T-helper 2 cell treated with Interferon-gamma antibody and Interleukin-4, amounts not matched to agents 5 μg/mL and 100 μg/mL, for 36 hours (primary cell): Measurements from ENCODE around the gene ESR2.
"Not testable (repeated sequence)": the region's sequence is repeated elsewhere in the genome, so short reads cannot be mapped to it uniquely, and the experiment has no call there.

Source experiments
- DNase-seq: peaks from one replicate; pipeline ENCODE4 v3.0.0; 2021; ENCODE audit warnings: low spot score
- H3K27ac Mint-ChIP-seq: one replicate; pipeline ENCODE4 v1.8.0; 2021; ENCODE audit warnings: mild to moderate bottlenecking, mixed read lengths
- H3K27me3 Mint-ChIP-seq: one replicate; pipeline ENCODE4 v1.8.0; 2021; ENCODE audit warnings: low read depth, mixed read lengths
- H3K36me3 Mint-ChIP-seq: one replicate; pipeline ENCODE4 v1.8.0; 2021; ENCODE audit warnings: low read depth, mixed read lengths
- H3K4me1 Mint-ChIP-seq: one replicate; pipeline ENCODE4 v1.8.0; 2021; ENCODE audit warnings: low read depth, mixed read lengths
- H3K4me3 Mint-ChIP-seq: one replicate; pipeline ENCODE4 v1.8.0; 2022; ENCODE audit warnings: mild to moderate bottlenecking, moderate library complexity, mixed read lengths
- H3K9me3 Mint-ChIP-seq: one replicate; pipeline ENCODE4 v1.8.0; 2021; ENCODE audit warnings: mixed read lengths

Gene ESR2

DNA sequence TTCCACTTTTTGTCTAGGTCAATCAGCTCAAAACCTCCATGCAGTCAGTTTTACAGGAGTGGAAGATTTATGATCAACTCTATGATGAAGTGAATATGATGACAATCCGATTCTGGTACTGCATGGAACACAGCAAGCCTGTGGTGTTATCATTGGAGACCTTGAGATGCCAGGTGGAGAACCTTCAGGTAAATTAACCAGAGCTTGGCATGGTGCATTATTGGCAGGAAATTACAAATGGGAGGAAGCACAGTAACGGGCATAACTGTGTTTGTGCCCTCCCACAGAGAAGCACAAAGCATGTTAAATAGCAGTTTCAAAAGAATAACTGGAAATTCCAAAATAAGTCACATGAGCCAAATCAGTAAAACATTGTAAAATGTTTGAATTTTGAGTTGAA is 135.6 kb downstream of the ESR2 start:
- Mint-ChIP-seq H3K9me3 (no peaks in the 10 kb centered on the region), H3K36me3 (peaks cover 11% of the 10 kb centered on the region), H3K27ac (no peak overlapping the region), H3K4me3 (no peak overlapping the region), H3K4me1 (no peaks in the 10 kb centered on the region), H3K27me3 (no peaks in the 10 kb centered on the region)
- no peak for DNase-seq

DNA sequence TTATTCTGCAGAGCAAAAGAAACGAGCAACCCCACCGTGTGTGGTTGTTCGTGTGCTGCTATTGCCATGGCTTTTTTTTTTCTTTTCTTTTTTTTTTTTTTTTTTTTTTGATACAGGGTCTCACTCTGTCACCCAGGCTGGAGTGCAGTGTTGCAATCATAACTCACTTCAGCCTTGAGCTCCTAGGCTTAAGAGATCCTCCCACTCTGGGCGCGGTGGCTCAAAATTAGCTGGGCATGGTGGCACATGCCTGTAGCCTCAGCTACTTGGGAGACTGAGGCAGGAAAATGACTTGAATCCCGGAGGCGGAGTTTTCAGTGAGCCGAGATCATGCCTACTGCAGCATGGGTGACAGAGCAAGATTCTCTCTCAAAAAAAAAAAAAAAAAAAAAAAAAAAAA is 144.2 kb downstream of the ESR2 start:
- DNase-seq, result no peak
- Mint-ChIP-seq H3K36me3 (no peaks in the 10 kb centered on the region), H3K4me1 (no peaks in the 10 kb centered on the region), H3K4me3 (no peak overlapping the region), H3K9me3 (no peaks in the 10 kb centered on the region), H3K27ac (no peak overlapping the region), H3K27me3 (no peaks in the 10 kb centered on the region)

DNA sequence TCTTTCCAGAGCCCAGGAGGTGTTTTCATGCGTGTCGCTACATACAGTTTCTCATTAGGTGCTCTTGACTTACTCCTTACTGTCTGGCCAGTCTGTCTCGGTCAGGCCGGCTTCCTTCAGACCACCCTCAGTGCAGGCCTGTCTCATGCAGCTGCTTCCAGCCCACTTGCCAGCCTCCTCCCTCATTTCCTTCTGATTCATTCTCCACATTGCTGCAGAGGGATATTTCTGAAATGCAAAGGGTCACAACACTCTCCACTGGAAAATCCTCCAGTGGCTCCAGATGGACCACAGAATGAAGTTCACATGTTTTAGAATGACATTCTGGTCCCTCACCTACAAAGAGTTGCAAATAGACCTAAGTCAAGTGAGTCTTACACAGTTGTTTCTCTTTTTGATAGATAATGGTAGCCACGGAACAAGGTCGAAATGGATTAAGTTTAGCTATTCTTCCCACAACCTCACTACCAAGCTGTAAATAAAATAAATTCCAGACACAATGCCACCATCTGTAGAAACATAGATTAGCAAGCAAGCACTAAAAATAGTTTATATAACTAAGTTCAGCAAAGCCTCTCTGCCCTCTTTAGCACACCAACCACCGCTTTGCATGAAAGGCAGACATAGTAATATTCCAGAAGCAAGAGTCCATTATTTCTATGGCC is 146.9 kb downstream of the ESR2 start:
- H3K36me3 Mint-ChIP-seq, result peaks cover 12% of the 10 kb centered on the region
- H3K27ac Mint-ChIP-seq, result no peak overlapping the region
- H3K9me3 Mint-ChIP-seq, result no peaks in the 10 kb centered on the region
- no peaks in the 10 kb centered on the region for H3K4me1 Mint-ChIP-seq
- H3K4me3 Mint-ChIP-seq, result no peak overlapping the region
- no peak for DNase-seq
- no peaks in the 10 kb centered on the region for H3K27me3 Mint-ChIP-seq

DNA sequence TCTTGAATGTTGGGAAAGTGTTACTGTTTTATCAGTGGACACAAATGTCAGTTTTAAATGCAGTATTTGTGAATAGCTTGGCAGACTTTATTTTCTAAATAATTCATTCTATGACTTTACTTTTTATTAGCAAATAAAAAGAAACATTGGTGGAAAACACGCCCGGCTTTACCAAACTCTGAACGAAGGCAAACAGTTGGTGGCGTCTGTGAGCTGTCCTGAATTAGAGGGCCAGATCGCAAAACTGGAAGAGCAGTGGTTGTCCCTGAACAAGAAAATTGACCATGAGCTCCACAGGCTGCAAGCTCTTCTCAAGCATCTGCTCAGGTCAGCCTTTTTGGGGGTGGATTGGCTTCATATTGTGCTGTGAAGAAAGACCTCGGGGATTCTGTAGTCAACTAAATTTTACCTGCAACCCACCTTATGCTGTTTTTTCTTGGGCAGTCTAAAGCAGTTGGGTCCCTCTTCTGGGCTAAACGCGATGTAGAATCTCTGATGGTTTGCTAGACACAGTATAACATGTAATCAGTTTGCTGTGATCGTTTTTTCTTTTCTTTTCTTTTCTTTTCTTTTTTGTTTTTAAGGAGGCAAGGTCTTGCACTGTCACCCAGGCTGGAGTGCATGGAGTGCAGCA is 156.4 kb downstream of the ESR2 start:
- H3K27ac Mint-ChIP-seq, result no peak overlapping the region
- H3K36me3 Mint-ChIP-seq, result peaks cover 14% of the 10 kb centered on the region
- no peaks in the 10 kb centered on the region for H3K4me1 Mint-ChIP-seq
- H3K27me3 Mint-ChIP-seq, result no peaks in the 10 kb centered on the region
- H3K9me3 Mint-ChIP-seq, result no peaks in the 10 kb centered on the region
- no peak for DNase-seq
- H3K4me3 Mint-ChIP-seq, result no peak overlapping the region

DNA sequence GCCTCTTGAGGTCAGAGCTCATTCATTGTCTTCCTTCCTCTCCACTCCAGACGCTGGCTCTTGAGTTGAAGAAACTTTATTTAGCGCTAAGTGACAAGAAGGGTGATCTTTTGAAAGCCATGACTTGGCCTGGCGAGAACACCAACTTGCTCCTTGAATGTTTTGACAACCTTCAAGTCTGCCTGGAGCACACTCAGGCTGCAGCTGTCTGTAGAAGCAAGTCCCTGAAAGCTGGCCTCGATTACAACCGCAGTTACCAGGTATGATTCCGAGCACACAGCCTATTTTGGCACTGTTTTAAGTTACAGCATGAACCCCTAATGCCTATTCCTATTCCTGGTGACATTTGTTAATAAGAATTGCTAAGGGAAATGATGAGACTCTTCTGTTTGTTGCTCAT is 167.6 kb downstream of the ESR2 start:
- H3K4me3 Mint-ChIP-seq, result no peak overlapping the region
- no peaks in the 10 kb centered on the region for H3K4me1 Mint-ChIP-seq
- peaks cover 40% of the 10 kb centered on the region for H3K36me3 Mint-ChIP-seq
- H3K9me3 Mint-ChIP-seq, result no peaks in the 10 kb centered on the region
- no peak overlapping the region for H3K27ac Mint-ChIP-seq
- no peak for DNase-seq
- no peaks in the 10 kb centered on the region for H3K27me3 Mint-ChIP-seq

DNA sequence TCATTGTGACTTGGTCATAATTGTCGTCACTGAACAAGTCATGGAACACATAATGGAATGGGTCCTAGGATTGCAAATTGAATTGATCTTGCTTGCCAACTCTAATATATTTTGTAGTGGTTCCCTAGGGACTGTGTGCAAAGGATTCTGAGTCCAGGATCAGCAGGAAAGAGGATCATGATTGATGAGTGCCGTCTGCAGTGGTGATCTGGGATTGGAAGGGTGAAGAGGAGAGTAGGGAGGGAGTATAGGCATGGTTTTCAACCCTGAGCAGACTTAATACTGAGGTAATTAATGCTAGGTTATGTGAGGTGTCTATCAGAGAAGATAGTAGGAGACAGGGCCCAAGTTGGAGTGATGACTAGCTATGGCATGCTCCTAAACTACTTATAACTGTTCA is 168.9 kb downstream of the ESR2 start:
- no peak overlapping the region for H3K27ac Mint-ChIP-seq
- no peaks in the 10 kb centered on the region for H3K27me3 Mint-ChIP-seq
- H3K9me3 Mint-ChIP-seq, result no peaks in the 10 kb centered on the region
- H3K4me3 Mint-ChIP-seq, result no peak overlapping the region
- no peaks in the 10 kb centered on the region for H3K4me1 Mint-ChIP-seq
- peaks cover 35% of the 10 kb centered on the region for H3K36me3 Mint-ChIP-seq
- no peak for DNase-seq

DNA sequence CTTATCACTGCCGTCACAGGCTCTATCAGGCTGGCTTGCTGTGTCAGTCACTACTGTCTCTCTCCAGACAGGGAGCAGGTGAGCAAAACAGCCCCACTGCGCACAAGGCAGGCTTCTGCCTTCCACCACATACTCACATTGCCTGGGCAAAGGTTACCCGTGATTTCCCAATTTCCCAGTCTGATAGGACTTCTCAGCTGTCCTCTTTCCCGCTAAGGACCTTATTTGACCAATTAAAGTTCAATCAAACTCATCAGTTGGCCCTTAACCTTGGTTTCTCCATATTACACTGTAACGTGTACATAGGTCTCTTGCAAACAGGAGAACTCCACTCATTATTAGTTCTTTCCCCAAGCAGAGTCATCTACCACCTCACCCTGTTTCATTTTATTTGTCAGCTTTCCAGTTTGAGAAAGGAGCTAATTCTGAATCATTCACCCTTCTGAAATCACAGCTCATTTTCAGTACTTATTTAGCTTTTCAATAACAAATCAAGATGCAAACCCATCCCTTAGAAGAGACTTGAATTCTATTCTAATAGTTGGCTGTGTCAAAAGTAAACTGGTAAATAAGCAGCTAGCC is 170.8 kb downstream of the ESR2 start:
- Mint-ChIP-seq H3K27me3 (no peaks in the 10 kb centered on the region), H3K4me1 (no peaks in the 10 kb centered on the region), H3K27ac (no peak overlapping the region), H3K36me3 (peaks cover 30% of the 10 kb centered on the region), H3K4me3 (no peak overlapping the region), H3K9me3 (no peaks in the 10 kb centered on the region)
- DNase-seq, result no peak

DNA sequence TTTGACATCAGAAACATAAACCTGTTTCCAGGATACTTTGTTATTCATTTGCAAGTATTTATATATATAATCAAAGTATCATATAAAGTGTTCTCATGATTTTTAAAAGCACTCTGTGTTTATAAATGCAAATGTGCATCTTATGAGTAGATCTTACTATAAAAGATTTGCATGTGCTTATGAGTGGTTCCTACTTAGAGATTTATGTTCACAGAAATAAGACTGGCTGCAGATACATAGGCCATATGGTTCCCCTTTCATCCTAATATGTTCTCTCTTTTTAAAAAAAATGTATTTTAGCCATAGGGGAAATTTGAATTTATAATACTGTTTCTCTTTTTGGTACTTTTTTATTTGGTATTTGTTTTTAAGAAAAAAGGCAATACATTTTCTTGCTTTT is 174.2 kb downstream of the ESR2 start:
- peaks cover 20% of the 10 kb centered on the region for H3K36me3 Mint-ChIP-seq
- H3K9me3 Mint-ChIP-seq, result no peaks in the 10 kb centered on the region
- no peak overlapping the region for H3K4me3 Mint-ChIP-seq
- H3K4me1 Mint-ChIP-seq, result no peaks in the 10 kb centered on the region
- no peak for DNase-seq
- no peak overlapping the region for H3K27ac Mint-ChIP-seq
- H3K27me3 Mint-ChIP-seq, result no peaks in the 10 kb centered on the region

DNA sequence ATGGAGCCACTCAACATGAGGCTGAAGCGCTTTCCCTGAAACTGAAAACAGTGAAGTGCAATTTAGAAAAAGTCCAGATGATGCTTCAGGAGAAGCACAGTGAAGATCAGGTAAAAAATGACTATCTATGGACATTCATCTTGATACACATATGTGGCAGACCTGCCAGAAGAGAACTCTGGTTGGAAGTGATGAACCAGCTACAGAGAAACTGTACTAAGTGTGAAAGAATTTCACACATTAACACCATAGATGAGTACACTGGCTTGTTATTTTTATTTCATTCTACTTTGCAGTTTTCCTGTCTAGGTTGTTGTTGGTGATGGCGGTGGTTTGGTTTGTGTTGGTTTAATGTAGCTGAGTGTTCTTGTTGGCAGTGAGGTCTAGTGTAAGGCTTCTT is 174.7 kb downstream of the ESR2 start:
- Mint-ChIP-seq H3K9me3 (no peaks in the 10 kb centered on the region), H3K4me1 (no peaks in the 10 kb centered on the region), H3K4me3 (no peak overlapping the region), H3K36me3 (peaks cover 21% of the 10 kb centered on the region), H3K27me3 (no peaks in the 10 kb centered on the region), H3K27ac (peak overlapping the region; percentile 9)
- DNase-seq, result no peak

DNA sequence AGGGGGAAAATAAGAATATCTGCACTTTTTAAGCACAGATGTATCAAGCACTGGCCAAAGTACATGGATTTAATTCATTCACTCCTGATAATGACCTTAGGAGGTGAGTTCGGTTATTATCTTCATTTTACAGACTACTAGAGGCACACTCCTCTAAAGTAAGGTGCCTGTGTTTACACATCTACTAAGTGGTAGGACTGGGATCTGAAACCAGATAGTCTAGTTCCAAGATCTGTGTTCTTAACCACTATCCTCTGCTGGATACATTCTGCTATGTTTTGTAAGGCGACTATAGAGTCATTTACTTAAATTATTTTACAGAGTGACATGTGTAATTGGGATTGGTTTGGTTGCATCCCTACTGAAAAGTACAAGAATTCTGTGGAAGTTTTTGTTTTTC is 175.3 kb downstream of the ESR2 start:
- DNase-seq, result no peak
- Mint-ChIP-seq H3K4me3 (no peak overlapping the region), H3K36me3 (peaks cover 21% of the 10 kb centered on the region), H3K9me3 (no peaks in the 10 kb centered on the region), H3K27ac (no peak overlapping the region), H3K4me1 (no peaks in the 10 kb centered on the region), H3K27me3 (no peaks in the 10 kb centered on the region)

DNA sequence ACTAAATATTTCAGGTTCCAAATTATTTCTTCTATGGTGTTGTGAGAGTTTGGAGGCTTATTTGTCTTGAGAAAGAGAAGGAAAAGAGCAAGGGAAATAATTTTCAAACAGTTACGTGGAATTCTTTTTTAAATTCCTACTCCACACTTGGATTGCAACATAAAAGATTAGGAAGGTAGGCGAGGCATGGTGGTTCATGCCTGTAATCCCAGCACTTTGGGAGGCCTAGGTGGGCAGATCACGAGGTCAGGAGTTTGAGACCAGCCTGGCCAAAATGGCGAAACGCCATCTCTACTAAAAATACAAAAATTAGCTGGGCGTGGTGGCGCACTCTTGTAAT is 175.8 kb downstream of the ESR2 start:
- peaks cover 19% of the 10 kb centered on the region for H3K36me3 Mint-ChIP-seq
- H3K9me3 Mint-ChIP-seq, H3K4me1 Mint-ChIP-seq, DNase-seq, H3K27ac Mint-ChIP-seq, H3K4me3 Mint-ChIP-seq, H3K27me3 Mint-ChIP-seq: not testable (repeated sequence)

DNA sequence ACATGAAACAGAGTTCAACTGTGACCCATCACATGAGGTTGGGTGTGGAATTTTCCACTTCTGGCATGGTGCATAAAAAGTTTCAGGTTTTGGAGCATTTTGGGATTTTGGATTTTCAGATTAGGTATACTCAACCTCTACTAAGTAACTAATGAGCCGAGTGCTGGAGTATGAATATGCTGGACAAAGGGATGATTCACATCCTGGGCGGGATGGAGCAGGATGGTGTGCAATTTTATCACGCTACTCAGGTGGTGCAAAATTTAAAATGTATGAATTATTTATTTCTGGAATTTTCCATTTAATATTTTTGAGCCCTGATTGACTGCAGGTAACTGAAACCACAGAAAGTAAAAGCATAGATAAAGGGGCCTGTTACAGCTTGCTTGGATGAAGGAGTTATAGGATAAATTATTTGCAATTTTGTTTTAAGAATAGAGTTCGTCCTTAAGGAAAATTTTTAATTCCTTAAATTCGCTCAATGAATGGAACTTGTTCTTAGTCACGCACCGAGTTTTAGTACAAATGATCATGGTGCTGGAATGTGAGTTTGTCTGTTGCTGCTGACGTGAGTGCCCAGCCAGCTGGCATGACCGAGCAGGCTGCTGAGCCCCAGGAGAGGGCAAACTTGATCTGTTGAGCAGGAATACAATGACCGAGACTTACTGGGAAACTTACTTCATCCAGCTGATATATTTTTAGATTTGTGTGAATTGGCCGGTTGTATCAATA is 176.3 kb downstream of the ESR2 start:
- Mint-ChIP-seq H3K4me3 (no peak overlapping the region), H3K9me3 (no peaks in the 10 kb centered on the region), H3K4me1 (no peaks in the 10 kb centered on the region), H3K27me3 (no peaks in the 10 kb centered on the region), H3K27ac (no peak overlapping the region), H3K36me3 (peaks cover 15% of the 10 kb centered on the region)
- DNase-seq, result no peak

DNA sequence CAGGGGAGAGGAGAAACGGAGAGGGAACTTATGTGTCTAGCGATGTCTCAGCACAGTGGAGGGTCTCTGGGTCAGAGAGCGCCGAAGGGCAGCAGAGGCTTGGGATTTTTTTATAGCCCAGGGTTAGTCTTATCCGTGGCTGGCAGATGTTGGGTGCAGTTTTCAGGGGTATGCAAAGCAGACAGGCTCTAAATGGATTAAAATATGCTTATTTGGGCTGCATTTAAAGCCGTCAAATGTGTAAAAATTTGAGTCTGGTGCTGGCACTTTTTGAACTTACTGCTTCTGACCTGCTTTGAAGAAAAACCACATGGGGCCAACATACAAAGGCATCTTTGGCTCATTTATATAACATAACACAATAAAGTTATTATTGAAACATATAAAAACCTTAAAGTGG is 178.8 kb downstream of the ESR2 start:
- Mint-ChIP-seq H3K36me3 (peaks cover 10% of the 10 kb centered on the region), H3K4me3 (no peak overlapping the region), H3K27me3 (no peaks in the 10 kb centered on the region), H3K27ac (no peak overlapping the region), H3K4me1 (no peaks in the 10 kb centered on the region), H3K9me3 (no peaks in the 10 kb centered on the region)
- no peak for DNase-seq

DNA sequence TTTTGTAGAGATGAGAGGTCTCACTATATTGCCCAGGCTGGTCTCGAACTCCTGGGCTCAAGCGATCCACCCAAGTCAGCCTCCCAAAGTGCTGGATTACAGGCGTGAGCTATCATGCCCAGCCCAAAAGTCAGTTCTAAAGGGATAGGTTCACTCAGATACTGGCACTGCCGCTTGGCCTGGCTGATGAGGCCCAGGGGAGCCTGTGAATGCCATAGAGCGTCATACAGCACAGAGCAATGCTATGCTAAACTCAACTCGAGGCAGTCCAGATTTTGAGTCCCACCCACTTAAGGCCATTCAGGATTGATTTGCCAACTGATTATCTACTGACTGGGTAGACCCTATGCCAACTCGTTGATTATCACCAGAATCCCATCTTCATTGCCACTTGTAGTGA is 179.4 kb downstream of the ESR2 start:
- no peak overlapping the region for H3K27ac Mint-ChIP-seq
- H3K4me1 Mint-ChIP-seq, result no peaks in the 10 kb centered on the region
- no peaks in the 10 kb centered on the region for H3K9me3 Mint-ChIP-seq
- DNase-seq, result no peak
- H3K36me3 Mint-ChIP-seq, result peaks cover 10% of the 10 kb centered on the region
- no peak overlapping the region for H3K4me3 Mint-ChIP-seq
- no peaks in the 10 kb centered on the region for H3K27me3 Mint-ChIP-seq
